ENCODE measurements around the gene VSIR.

- no peak for TF ChIP-seq CTCF (IDR thresholded peaks at IDR 0.05)
- no peak for TF ChIP-seq POLR2A (IDR thresholded peaks at IDR 0.05)
Measured at GRCh38 chr10:71780156-71780555, 6.8 kb upstream of the VSIR start.
